DOHH2 (cell line): Measurements from ENCODE around the gene MICAL1.

Source experiments
- H3F3A ChIP-seq: fragments of 200-600 bp; sonication (generic), shearing (Covaris generic); 2 replicates; pipeline ENCODE4 v1.6.0; 2016; ENCODE audit warnings: antibody characterized with exemption, mild to moderate bottlenecking; ENCODE audit not compliant: control insufficient read depth, insufficient read depth
- H3K27ac ChIP-seq: fragments of 200-600 bp; sonication (generic); 2 replicates; pipeline ENCODE4 v1.5.1; 2014; ENCODE audit warnings: low read depth, mild to moderate bottlenecking, low read length, moderate library complexity
- H3K27me3 ChIP-seq: fragments of 200-600 bp; sonication (generic); 2 replicates; pipeline ENCODE4 v1.6.1; 2014; ENCODE audit warnings: mild to moderate bottlenecking, low read length, mixed read lengths; ENCODE audit not compliant: control insufficient read depth
- H3K36me3 ChIP-seq: fragments of 200-600 bp; sonication (generic); 2 replicates; pipeline ENCODE4 v1.6.1; 2014; ENCODE audit warnings: mild to moderate bottlenecking, low read length, moderate library complexity, mixed read lengths; ENCODE audit not compliant: control insufficient read depth
- H3K4me1 ChIP-seq: fragments of 200-600 bp; sonication (generic); 2 replicates; pipeline ENCODE4 v1.6.1; 2014; ENCODE audit warnings: mild to moderate bottlenecking, low read length, mixed read lengths; ENCODE audit not compliant: control insufficient read depth
- H3K4me2 ChIP-seq: fragments of 200-600 bp; sonication (generic); 2 replicates; pipeline ENCODE4 v1.6.0; 2014; ENCODE audit warnings: mild to moderate bottlenecking, low read length, moderate library complexity
- H3K4me3 ChIP-seq: fragments of 200-600 bp; sonication (generic); 2 replicates; pipeline ENCODE4 v1.5.1; 2014; ENCODE audit warnings: mild to moderate bottlenecking, low read length, mixed read lengths
- H3K79me2 ChIP-seq: fragments of 200-600 bp; sonication (generic); 2 replicates; pipeline ENCODE4 v1.6.1; 2014; ENCODE audit warnings: mild to moderate bottlenecking, low read length, mixed read lengths; ENCODE audit not compliant: control insufficient read depth
- H3K9me2 ChIP-seq: fragments of 200-600 bp; sonication (generic); replicated peaks from 2 replicates; pipeline ENCODE4 v1.6.1; 2014; ENCODE audit warnings: mild to moderate bottlenecking, low read length, mixed read lengths; ENCODE audit not compliant: control insufficient read depth
- H3K9me3 ChIP-seq: fragments of 200-600 bp; sonication (generic); 2 replicates; pipeline ENCODE4 v1.6.1; 2014; ENCODE audit warnings: antibody characterized with exemption, low read length, mixed read lengths; ENCODE audit not compliant: control insufficient read depth, insufficient read depth
- H4K20me1 ChIP-seq: fragments of 200-600 bp; sonication (generic); 2 replicates; pipeline ENCODE4 v1.6.0; 2014; ENCODE audit warnings: low read depth, mild to moderate bottlenecking, antibody characterized with exemption, low read length, moderate library complexity; ENCODE audit not compliant: control insufficient read depth, insufficient read depth
- CTCF ChIP-seq: fragments of 200-600 bp; sonication (generic); IDR thresholded peaks from one replicate; pipeline ENCODE4 v1.5.1; 2014; ENCODE audit warnings: antibody characterized with exemption, mild to moderate bottlenecking, low read depth, low read length; ENCODE audit not compliant: poor library complexity, severe bottlenecking
- EZH2phosphoT487 ChIP-seq: fragments of 200-600 bp; sonication (generic); IDR thresholded peaks from 2 replicates; pipeline ENCODE4 v1.6.1; 2017; ENCODE audit warnings: borderline replicate concordance, mild to moderate bottlenecking, antibody characterized with exemption, low read length, moderate library complexity, mixed read lengths

MICAL1 gene

GRCh38 chr6:109474995-109475394 lies 19.4 kb upstream of the MICAL1 start:
- H3K4me1 ChIP-seq, result peaks cover 35% of the 10 kb centered on the region
- H3K9me2 ChIP-seq, result no peaks in the 10 kb centered on the region
- TF ChIP-seq EZH2phosphoT487, result no peak
- TF ChIP-seq CTCF, result no peak
- H3K4me3 ChIP-seq, result no peak overlapping the region
- H4K20me1 ChIP-seq, result peaks cover 10% of the 10 kb centered on the region
- H3K4me2 ChIP-seq, result no peak overlapping the region
- H3K9me3 ChIP-seq, result no peaks in the 10 kb centered on the region
- H3K27ac ChIP-seq, result no peak overlapping the region
- H3K27me3 ChIP-seq, result no peaks in the 10 kb centered on the region
- no peaks in the 10 kb centered on the region for H3F3A ChIP-seq
- peaks cover 77% of the 10 kb centered on the region for H3K79me2 ChIP-seq
- H3K36me3 ChIP-seq, result peaks cover 96% of the 10 kb centered on the region

GRCh38 chr6:109473120-109473519 lies 17.5 kb upstream of the MICAL1 start:
- Histone ChIP-seq H3K79me2 (peaks cover 59% of the 10 kb centered on the region), H3K4me2 (no peak overlapping the region)

GRCh38 chr6:109472132-109472995 lies 16.8 kb upstream of the MICAL1 start:
- H3K27ac ChIP-seq, result no peak overlapping the region
- peaks cover 11% of the 10 kb centered on the region for H3K4me1 ChIP-seq
- peaks cover 53% of the 10 kb centered on the region for H3K79me2 ChIP-seq
- no peaks in the 10 kb centered on the region for H3K9me3 ChIP-seq
- no peak overlapping the region for H3K4me2 ChIP-seq
- H3K9me2 ChIP-seq, result no peaks in the 10 kb centered on the region
- no peaks in the 10 kb centered on the region for H3F3A ChIP-seq
- peaks cover 98% of the 10 kb centered on the region for H3K36me3 ChIP-seq
- H3K4me3 ChIP-seq, result no peak overlapping the region
- no peaks in the 10 kb centered on the region for H3K27me3 ChIP-seq
- TF ChIP-seq EZH2phosphoT487 (no peak), CTCF (no peak)
- no peaks in the 10 kb centered on the region; the same call in 1 of the 2 replicates for H4K20me1 ChIP-seq

More at GRCh38 chr6:109473120-109473519, 17.5 kb upstream of the MICAL1 start:
- Histone ChIP-seq H3K27me3 (no peaks in the 10 kb centered on the region), H3K27ac (no peak overlapping the region), H4K20me1 (peaks cover 3% of the 10 kb centered on the region; the same call in 1 of the 2 replicates), H3K4me1 (peaks cover 18% of the 10 kb centered on the region), H3K9me2 (no peaks in the 10 kb centered on the region), H3F3A (no peaks in the 10 kb centered on the region), H3K9me3 (no peaks in the 10 kb centered on the region), H3K36me3 (peaks cover 98% of the 10 kb centered on the region), H3K4me3 (no peak overlapping the region)
- TF ChIP-seq EZH2phosphoT487 (no peak), CTCF (no peak)
